SK-N-SH treated with all-trans-retinoic acid at 6 μM for 48 hours (cell line): ENCODE measurements around the gene DIPK1A.
A peak's percentile ranks its signal among the peaks of the same experiment; 100 is the strongest.

Source experiments
- ATAC-seq: fragments of 200-7000 bp; cut with Tn5 transposase; 3 replicates; pipeline ENCODE4 v1.9.1; 2020; ENCODE audit warnings: mild to moderate bottlenecking, moderate library complexity
- ARNTL ChIP-seq: fragments of 450-650 bp; formaldehyde crosslinking; IDR thresholded peaks from 2 replicates; pipeline ENCODE4 v1.5.0; 2020; ENCODE audit warnings: low read depth, mild to moderate bottlenecking, moderate library complexity, borderline replicate concordance
- BACH2 ChIP-seq: fragments of 250-450 bp; sonication (Bioruptor Pico); IDR thresholded peaks from 2 replicates; pipeline ENCODE4 v1.9.0; 2021; ENCODE audit warnings: mild to moderate bottlenecking, borderline replicate concordance
- CSRNP3 ChIP-seq: fragments of 250-450 bp; sonication (Bioruptor Pico); IDR thresholded peaks from 2 replicates; pipeline ENCODE4 v1.5.1; 2021; ENCODE audit warnings: mild to moderate bottlenecking, moderate library complexity
- ESRRG ChIP-seq: fragments of 250-450 bp; sonication (Bioruptor Pico); IDR thresholded peaks from 2 replicates; pipeline ENCODE4 v1.6.1; 2021; ENCODE audit warnings: mild to moderate bottlenecking
- GLIS3 ChIP-seq: fragments of 250-450 bp; sonication (Bioruptor Pico); IDR thresholded peaks from 2 replicates; pipeline ENCODE4 v1.5.0; 2020; ENCODE audit warnings: mild to moderate bottlenecking, moderate library complexity
- OSR1 ChIP-seq: fragments of 250-450 bp; sonication (Bioruptor Pico); IDR thresholded peaks from 2 replicates; pipeline ENCODE4 v1.8.0; 2022; ENCODE audit warnings: moderate library complexity, mild to moderate bottlenecking, inconsistent platforms
- RARB ChIP-seq: fragments of 250-450 bp; sonication (Bioruptor Pico); IDR thresholded peaks from 2 replicates; pipeline ENCODE4 v1.8.0; 2021; ENCODE audit warnings: mild to moderate bottlenecking, moderate library complexity
- SNAI2 ChIP-seq: fragments of 250-450 bp; sonication (Bioruptor Pico); IDR thresholded peaks from 2 replicates; pipeline ENCODE4 v1.5.0; 2020; ENCODE audit warnings: mild to moderate bottlenecking, moderate library complexity
- TCF4 ChIP-seq: fragments of 250-450 bp; sonication (Bioruptor Pico); IDR thresholded peaks from 2 replicates; pipeline ENCODE4 v1.8.0; 2021; ENCODE audit warnings: mild to moderate bottlenecking, moderate library complexity, borderline replicate concordance
- TOX ChIP-seq: fragments of 250-450 bp; sonication (Bioruptor Pico); IDR thresholded peaks from 2 replicates; pipeline ENCODE4 v1.8.0; 2021; ENCODE audit warnings: mild to moderate bottlenecking, moderate library complexity, borderline replicate concordance
- ZFP3 ChIP-seq: fragments of 250-450 bp; sonication (Bioruptor Pico); IDR thresholded peaks from 2 replicates; pipeline ENCODE4 v1.5.0; 2020; ENCODE audit warnings: mild to moderate bottlenecking, moderate library complexity
- ZFP30 ChIP-seq: fragments of 450-650 bp; formaldehyde crosslinking; IDR thresholded peaks from 2 replicates; pipeline ENCODE4 v1.5.0; 2022; ENCODE audit warnings: mild to moderate bottlenecking, moderate library complexity
- ZNF565 ChIP-seq: fragments of 450-650 bp; formaldehyde crosslinking; conservative IDR thresholded peaks from 2 replicates; pipeline ENCODE4 v1.5.0; 2020; ENCODE audit warnings: low read depth, mild to moderate bottlenecking, moderate library complexity
- ZNF8 ChIP-seq: fragments of 450-650 bp; formaldehyde crosslinking; IDR thresholded peaks from 2 replicates; pipeline ENCODE4 v1.5.0; 2020; ENCODE audit warnings: mild to moderate bottlenecking, moderate library complexity
- TF ChIP-seq, protein P1 (sequence below): fragments of 250-450 bp; sonication (Bioruptor Pico); IDR thresholded peaks from 2 replicates; pipeline ENCODE4 v1.8.0; 2020; ENCODE audit warnings: mild to moderate bottlenecking, moderate library complexity, borderline replicate concordance
- TF ChIP-seq, protein P2 (sequence below): fragments of 250-450 bp; sonication (Bioruptor Pico); IDR thresholded peaks from 2 replicates; pipeline ENCODE4 v1.5.1; 2020; ENCODE audit warnings: low read depth, mild to moderate bottlenecking, moderate library complexity
- TF ChIP-seq, protein P3 (sequence below): fragments of 250-450 bp; sonication (Bioruptor Pico); IDR thresholded peaks from 2 replicates; pipeline ENCODE4 v1.5.0; 2020; ENCODE audit warnings: mild to moderate bottlenecking, moderate library complexity

Gene DIPK1A

GRCh38 chr1:92862605-92863004 is 98.7 kb downstream of the DIPK1A start:
- no peak for TF ChIP-seq ZNF565 (CRISPR knock-in tag)
- no peak for TF ChIP-seq ARNTL
- TF ChIP-seq, all 23 proteins: peak for 0
- peak; percentile 58 for ATAC-seq

DNA sequence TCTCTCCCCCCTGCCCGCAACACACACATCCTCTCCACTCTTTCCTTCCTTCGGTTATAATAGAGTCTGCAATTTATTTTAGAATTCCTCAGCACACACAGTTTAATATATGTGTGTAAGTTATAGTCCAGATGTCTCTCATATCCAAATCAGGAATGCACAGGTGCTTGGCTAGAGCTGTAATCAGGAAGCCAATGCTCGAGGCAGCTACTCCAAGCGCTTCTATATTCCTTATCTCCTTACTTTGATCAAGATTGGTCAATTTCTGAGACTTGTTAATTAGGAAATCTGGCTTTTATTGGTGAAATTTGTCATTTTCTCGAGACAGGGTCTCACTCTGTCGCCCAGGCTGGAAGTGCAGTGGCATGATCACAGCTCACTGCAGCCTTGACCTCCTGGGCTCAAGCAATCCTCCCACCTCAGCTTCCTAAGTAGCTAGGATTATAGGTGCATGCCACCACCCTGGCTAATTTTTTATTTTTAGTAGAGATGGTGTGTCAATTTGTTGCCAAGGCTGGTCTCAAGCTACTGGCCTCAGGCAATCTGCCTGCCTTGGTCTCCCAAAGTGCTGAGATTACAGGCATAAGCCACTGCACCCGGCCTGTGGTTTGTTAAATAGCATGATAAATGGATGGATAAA is 101.7 kb downstream of the DIPK1A start:
- ATAC-seq, result peak; percentile 26; the same call in 2 of the 3 replicates
- TF ChIP-seq GLIS3 (CRISPR knock-in tag) (no peak), BACH2 (CRISPR knock-in tag) (no peak)
- TF ChIP-seq, all 23 proteins: peak for 0

GRCh38 chr1:92858564-92859399 is 102.5 kb downstream of the DIPK1A start:
- TF ChIP-seq ZNF565 (CRISPR knock-in tag) (no peak), TOX (CRISPR knock-in tag) (no peak)
- ATAC-seq, result peak; percentile 89

GRCh38 chr1:92857817-92858216 is 103.4 kb downstream of the DIPK1A start:
- TF ChIP-seq OSR1 (no peak), GLIS3 (CRISPR knock-in tag) (no peak), TOX (CRISPR knock-in tag) (no peak), ZNF8 (CRISPR knock-in tag) (no peak), ZFP3 (CRISPR knock-in tag) (no peak), TCF4 (CRISPR knock-in tag) (no peak), ZNF565 (CRISPR knock-in tag) (no peak), ESRRG (no peak), ZFP30 (CRISPR knock-in tag) (no peak), ARNTL (no peak), BACH2 (CRISPR knock-in tag) (no peak), SNAI2 (CRISPR knock-in tag) (no peak), RARB (no peak)
- TF ChIP-seq, protein P1, sequence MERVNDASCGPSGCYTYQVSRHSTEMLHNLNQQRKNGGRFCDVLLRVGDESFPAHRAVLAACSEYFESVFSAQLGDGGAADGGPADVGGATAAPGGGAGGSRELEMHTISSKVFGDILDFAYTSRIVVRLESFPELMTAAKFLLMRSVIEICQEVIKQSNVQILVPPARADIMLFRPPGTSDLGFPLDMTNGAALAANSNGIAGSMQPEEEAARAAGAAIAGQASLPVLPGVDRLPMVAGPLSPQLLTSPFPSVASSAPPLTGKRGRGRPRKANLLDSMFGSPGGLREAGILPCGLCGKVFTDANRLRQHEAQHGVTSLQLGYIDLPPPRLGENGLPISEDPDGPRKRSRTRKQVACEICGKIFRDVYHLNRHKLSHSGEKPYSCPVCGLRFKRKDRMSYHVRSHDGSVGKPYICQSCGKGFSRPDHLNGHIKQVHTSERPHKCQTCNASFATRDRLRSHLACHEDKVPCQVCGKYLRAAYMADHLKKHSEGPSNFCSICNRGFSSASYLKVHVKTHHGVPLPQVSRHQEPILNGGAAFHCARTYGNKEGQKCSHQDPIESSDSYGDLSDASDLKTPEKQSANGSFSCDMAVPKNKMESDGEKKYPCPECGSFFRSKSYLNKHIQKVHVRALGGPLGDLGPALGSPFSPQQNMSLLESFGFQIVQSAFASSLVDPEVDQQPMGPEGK, result no peak
- TF ChIP-seq, protein P2, sequence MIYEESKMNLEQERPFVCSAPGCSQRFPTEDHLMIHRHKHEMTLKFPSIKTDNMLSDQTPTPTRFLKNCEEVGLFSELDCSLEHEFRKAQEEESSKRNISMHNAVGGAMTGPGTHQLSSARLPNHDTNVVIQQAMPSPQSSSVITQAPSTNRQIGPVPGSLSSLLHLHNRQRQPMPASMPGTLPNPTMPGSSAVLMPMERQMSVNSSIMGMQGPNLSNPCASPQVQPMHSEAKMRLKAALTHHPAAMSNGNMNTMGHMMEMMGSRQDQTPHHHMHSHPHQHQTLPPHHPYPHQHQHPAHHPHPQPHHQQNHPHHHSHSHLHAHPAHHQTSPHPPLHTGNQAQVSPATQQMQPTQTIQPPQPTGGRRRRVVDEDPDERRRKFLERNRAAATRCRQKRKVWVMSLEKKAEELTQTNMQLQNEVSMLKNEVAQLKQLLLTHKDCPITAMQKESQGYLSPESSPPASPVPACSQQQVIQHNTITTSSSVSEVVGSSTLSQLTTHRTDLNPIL (CRISPR knock-in tag), result no peak
- ATAC-seq, result no peak

DNA sequence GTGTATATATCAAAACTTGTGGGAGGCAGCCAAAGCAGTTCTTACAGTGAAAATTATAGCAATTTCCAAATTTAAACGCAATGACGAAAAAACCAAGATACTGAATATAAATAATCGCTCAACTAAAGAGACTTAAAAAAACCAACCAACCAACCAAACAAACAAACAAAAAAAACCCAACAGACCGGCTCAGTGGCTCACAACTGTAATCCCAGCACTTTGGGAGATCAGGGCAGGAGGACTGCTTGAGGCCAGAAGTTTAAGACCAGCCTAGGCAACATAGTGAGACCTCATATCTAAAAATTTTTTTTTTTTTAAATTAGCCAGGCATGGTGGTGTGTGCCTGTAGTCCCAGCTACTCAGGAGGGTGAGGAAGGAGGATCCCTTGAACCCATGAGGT is 106.0 kb downstream of the DIPK1A start:
- TF ChIP-seq RARB (no peak), CSRNP3 (CRISPR knock-in tag) (no peak), TCF4 (CRISPR knock-in tag) (no peak), BACH2 (CRISPR knock-in tag) (no peak), ZFP30 (CRISPR knock-in tag) (no peak), ESRRG (no peak), ZNF565 (CRISPR knock-in tag) (no peak)
- TF ChIP-seq, protein P3, sequence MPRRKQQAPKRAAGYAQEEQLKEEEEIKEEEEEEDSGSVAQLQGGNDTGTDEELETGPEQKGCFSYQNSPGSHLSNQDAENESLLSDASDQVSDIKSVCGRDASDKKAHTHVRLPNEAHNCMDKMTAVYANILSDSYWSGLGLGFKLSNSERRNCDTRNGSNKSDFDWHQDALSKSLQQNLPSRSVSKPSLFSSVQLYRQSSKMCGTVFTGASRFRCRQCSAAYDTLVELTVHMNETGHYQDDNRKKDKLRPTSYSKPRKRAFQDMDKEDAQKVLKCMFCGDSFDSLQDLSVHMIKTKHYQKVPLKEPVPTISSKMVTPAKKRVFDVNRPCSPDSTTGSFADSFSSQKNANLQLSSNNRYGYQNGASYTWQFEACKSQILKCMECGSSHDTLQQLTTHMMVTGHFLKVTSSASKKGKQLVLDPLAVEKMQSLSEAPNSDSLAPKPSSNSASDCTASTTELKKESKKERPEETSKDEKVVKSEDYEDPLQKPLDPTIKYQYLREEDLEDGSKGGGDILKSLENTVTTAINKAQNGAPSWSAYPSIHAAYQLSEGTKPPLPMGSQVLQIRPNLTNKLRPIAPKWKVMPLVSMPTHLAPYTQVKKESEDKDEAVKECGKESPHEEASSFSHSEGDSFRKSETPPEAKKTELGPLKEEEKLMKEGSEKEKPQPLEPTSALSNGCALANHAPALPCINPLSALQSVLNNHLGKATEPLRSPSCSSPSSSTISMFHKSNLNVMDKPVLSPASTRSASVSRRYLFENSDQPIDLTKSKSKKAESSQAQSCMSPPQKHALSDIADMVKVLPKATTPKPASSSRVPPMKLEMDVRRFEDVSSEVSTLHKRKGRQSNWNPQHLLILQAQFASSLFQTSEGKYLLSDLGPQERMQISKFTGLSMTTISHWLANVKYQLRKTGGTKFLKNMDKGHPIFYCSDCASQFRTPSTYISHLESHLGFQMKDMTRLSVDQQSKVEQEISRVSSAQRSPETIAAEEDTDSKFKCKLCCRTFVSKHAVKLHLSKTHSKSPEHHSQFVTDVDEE (CRISPR knock-in tag), result no peak
- TF ChIP-seq, protein P2 (CRISPR knock-in tag), result no peak
- no peak for ATAC-seq
